ENCODE results near the gene MAP2K2. TPM values are rescaled to one million over a fixed set of nuclear protein-coding genes. Genes with fewer than 3 reads are reported as not detected.
A peak's percentile ranks its signal among the peaks of the same experiment; 100 is the strongest.

The MAP2K2 gene
- total RNA-seq (100 to 1,000 TPM in 5 of 7 donors, 10 to 100 TPM in 2; 95.3 to 131 (median 101) TPM), polyA plus RNA-seq (100 to 1,000 TPM; 117 to 165 (median 160) TPM)
- long read RNA-seq, donor 1, transcript MAP2K2-201 (11 exons, 1,734 nt) = major isoform, 25 of 31 reads
- long read RNA-seq, donor 1, partial matches to known transcripts = 6 of 31 reads
- long read RNA-seq, donor 1, other reads (novel, unspliced or antisense) = 0 of 31 reads
- long read RNA-seq, donor 2, transcript MAP2K2-201 (11 exons, 1,734 nt) = major isoform, 29 of 30 reads
- long read RNA-seq, donor 2, partial matches to known transcripts = 0 of 30 reads
- long read RNA-seq, donor 2, other reads (novel, unspliced or antisense) = 0 of 30 reads

DNA sequence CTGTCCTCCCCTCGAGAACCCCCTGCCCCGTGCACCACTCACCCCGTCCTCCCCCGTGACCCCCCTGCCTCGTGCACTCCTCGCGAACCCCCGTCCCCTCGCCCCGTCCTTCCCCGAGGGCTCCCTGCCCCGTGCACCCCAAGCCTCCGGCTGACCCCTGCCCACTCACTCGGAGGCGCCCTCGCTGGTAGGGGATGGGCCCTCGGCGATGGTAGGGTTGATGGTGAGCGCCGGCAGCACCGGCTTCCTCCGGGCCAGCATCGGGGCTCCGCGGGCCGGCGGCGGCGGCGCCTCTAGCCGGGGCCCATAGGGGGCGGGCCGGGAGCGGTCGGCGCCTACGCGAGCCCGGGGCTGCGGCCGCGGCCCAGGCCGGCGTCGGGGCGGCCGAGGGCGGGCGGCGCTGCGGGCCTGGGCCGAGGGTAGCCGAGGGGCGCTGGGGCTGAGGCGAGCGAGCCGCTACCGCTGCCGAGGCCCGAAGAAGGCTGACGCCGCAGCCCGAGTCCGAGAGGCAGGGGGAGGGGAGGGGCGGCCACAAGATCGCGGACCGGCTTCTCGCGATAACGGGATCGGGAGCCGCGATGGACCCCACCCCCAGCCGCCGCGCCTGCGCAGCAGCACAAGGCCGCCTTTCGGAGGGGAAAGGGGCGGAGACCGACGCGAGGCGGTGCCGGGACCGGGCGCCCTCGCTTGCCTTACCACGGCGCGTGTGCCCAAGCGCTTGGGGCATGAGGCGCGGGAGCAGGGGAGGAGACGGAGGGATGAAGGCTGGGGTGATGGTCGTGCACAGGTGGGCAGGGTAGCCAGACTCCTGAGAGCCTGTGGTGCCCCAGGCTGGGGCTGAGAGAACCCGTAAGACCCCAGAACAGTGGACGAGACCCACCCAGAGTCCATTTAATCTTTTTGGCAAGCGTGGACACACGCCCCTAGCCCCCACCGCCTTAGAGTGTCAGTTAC lies at the start of gene MAP2K2:
TSS of gene MAP2K2 (minus strand) at position 508 of the 954 bp plus-strand sequence. CDS start at position 261, 247 bp downstream.
- no peaks in the 10 kb centered on the region for H3K27me3 ChIP-seq (replicated peaks in 1 of 7)
- DNase-seq = peak; percentile 98
- peak within 1 kb of the TSS; percentile 53 to 87 (median 62) for H3K4me3 ChIP-seq
- intact Hi-C loops (cut with DNase I; ENCODE audit: low total_unique reads) = no loop called here
- peak; percentile 94 to 95 (median 95) for TF ChIP-seq POLR2AphosphoS5 (IDR thresholded peaks at IDR 0.05)
- peak in 5 of 11 experiments; percentile 19 to 53 (median 39) for TF ChIP-seq CTCF (IDR thresholded peaks at IDR 0.05 in 8 of 11, conservative IDR thresholded peaks at IDR 0.05 in 3 of 11)
- TF ChIP-seq POLR2A (IDR thresholded peaks at IDR 0.05) = peak in 2 of 3 donors; percentile 47 to 51
- peaks cover 7 to 53% (median 28%) of the 10 kb centered on the region in 6 donors for H3K4me1 ChIP-seq
- no peaks in the 10 kb centered on the region for H3K9me3 ChIP-seq
- WGBS, 5 donors = 1 to 4% (median 1%) methylated on average over 19 to 102 of the region's 102 CpGs
- H3K36me3 ChIP-seq = peaks cover 0 to 24% (median 9%) of the 10 kb centered on the region in 6 donors
- peak within 1 kb of the TSS; percentile 65 to 92 (median 82) for H3K27ac ChIP-seq

GRCh38 chr19:4172861-4173473 lies 49.0 kb upstream of the MAP2K2 start:
- DNase-seq = peak; percentile 84
- WGBS, 5 donors = 8 to 13% (median 11%) methylated on average over 34 to 45 of the region's 45 CpGs
- TF ChIP-seq POLR2AphosphoS5 (IDR thresholded peaks at IDR 0.05) (peak in 1 of 3 donors; percentile 53), POLR2A (IDR thresholded peaks at IDR 0.05) (no peak)

GRCh38 chr19:4171676-4172075 lies 47.8 kb upstream of the MAP2K2 start:
- intact Hi-C loops (cut with DNase I; ENCODE audit: low total_unique reads) = no loop called here
- no peak overlapping the region for H3K27ac ChIP-seq
- H3K9me3 ChIP-seq = no peaks in the 10 kb centered on the region
- peaks cover 0 to 52% (median 15%) of the 10 kb centered on the region in 7 donors for H3K27me3 ChIP-seq (replicated peaks in 1 of 7)
- no peak overlapping the region for H3K4me3 ChIP-seq
- peaks cover 0 to 29% (median 23%) of the 10 kb centered on the region in 6 donors for H3K36me3 ChIP-seq
- TF ChIP-seq CTCF (IDR thresholded peaks at IDR 0.05 in 8 of 11, conservative IDR thresholded peaks at IDR 0.05 in 3 of 11) (no peak), POLR2AphosphoS5 (IDR thresholded peaks at IDR 0.05) (no peak), POLR2A (IDR thresholded peaks at IDR 0.05) (no peak)
- 62 to 73% (median 65%) methylated on average over 8 to 22 of the region's 22 CpGs for WGBS, 5 donors
- no peak for DNase-seq
- peaks cover 0 to 8% (median 7%) of the 10 kb centered on the region in 6 donors for H3K4me1 ChIP-seq

More at GRCh38 chr19:4172861-4173473, 49.0 kb upstream of the MAP2K2 start:
- Histone ChIP-seq H3K4me1 (peaks cover 0 to 8% (median 7%) of the 10 kb centered on the region in 6 donors), H3K4me3 (no peak overlapping the region), H3K9me3 (no peaks in the 10 kb centered on the region), H3K27ac (no peak overlapping the region), H3K27me3 (replicated peaks in 1 of 7) (peaks cover 0 to 41% (median 15%) of the 10 kb centered on the region in 7 donors), H3K36me3 (peaks cover 0 to 42% (median 30%) of the 10 kb centered on the region in 6 donors)
- intact Hi-C loops (cut with DNase I; ENCODE audit: low total_unique reads) = no loop called here

- DNase-seq = no peak
- WGBS, 5 donors = 61 to 73% (median 67%) methylated on average over 11 of the region's 11 CpGs
- intact Hi-C loops (cut with DNase I; ENCODE audit: low total_unique reads) = no loop called here
These were observed 40.3 kb upstream of the MAP2K2 start for GRCh38 chr19:4164262-4164661.

More at GRCh38 chr19:4164262-4164661, 40.3 kb upstream of the MAP2K2 start:
- no peaks in the 10 kb centered on the region for H3K9me3 ChIP-seq
- no peaks in the 10 kb centered on the region for H3K4me1 ChIP-seq
- TF ChIP-seq POLR2AphosphoS5 (IDR thresholded peaks at IDR 0.05) (no peak), POLR2A (IDR thresholded peaks at IDR 0.05) (no peak), CTCF (IDR thresholded peaks at IDR 0.05 in 8 of 11, conservative IDR thresholded peaks at IDR 0.05 in 3 of 11) (no peak)
- no peak overlapping the region for H3K4me3 ChIP-seq
- no peak overlapping the region for H3K27ac ChIP-seq
- H3K27me3 ChIP-seq (replicated peaks in 1 of 7) = peaks cover 0 to 51% (median 0%) of the 10 kb centered on the region in 7 donors
- no peaks in the 10 kb centered on the region for H3K36me3 ChIP-seq
